ENCODE measurements around the gene DDC. TPM values are rescaled to one million over a fixed set of nuclear protein-coding genes. Genes with fewer than 3 reads are reported as not detected.
"Not testable (repeated sequence)": the region's sequence is repeated elsewhere in the genome, so short reads cannot be mapped to it uniquely, and the experiment has no call there.

The DDC gene
- total and polyA plus RNA-seq, 7 donors, result 0.10 to 1.7 (median 0.59) TPM

GRCh38 chr7:50580057-50580456 is 14.9 kb upstream of the DDC start:
- Histone ChIP-seq H3K36me3 (ENCODE audit: insufficient read depth in 1 of 2, low read depth in 1 of 2) (no peaks in the 10 kb centered on the region), H3K9me3 (no peaks in the 10 kb centered on the region), H3K4me1 (no peaks in the 10 kb centered on the region), H3K27ac (no peak overlapping the region), H3K4me3 (no peak overlapping the region), H3K27me3 (ENCODE audit: insufficient read depth in 3 of 3, low read length in 2 of 3) (no peaks in the 10 kb centered on the region)
- intact Hi-C loops (cut with DNase I), result no loop called here
- TF ChIP-seq CTCF (IDR thresholded peaks at IDR 0.05), result no peak
- WGBS, 3 donors, result 93 to 96% (median 94%) methylated on average over 5 of the region's 5 CpGs
- ATAC-seq (no peak), DNase-seq (no peak)

GRCh38 chr7:50578105-50578504 is 12.9 kb upstream of the DDC start:
- DNase-seq; H3K4me3 ChIP-seq; H3K27ac ChIP-seq; ATAC-seq; H3K9me3 ChIP-seq; intact Hi-C loops (cut with DNase I); H3K27me3 ChIP-seq (ENCODE audit: insufficient read depth in 3 of 3, low read length in 2 of 3); H3K36me3 ChIP-seq (ENCODE audit: insufficient read depth in 1 of 2, low read depth in 1 of 2); H3K4me1 ChIP-seq: not testable (repeated sequence)
- WGBS, 3 donors, result 84 to 93% (median 90%) methylated on average over 4 of the region's 4 CpGs

GRCh38 chr7:50577569-50577968 is 12.4 kb upstream of the DDC start:
- TF ChIP-seq CTCF (IDR thresholded peaks at IDR 0.05), result no peak
- intact Hi-C loops (cut with DNase I), result no loop called here
- WGBS, 3 donors, result 89 to 95% (median 93%) methylated on average over 10 of the region's 10 CpGs
- no peaks in the 10 kb centered on the region for H3K4me1 ChIP-seq
- no peak overlapping the region for H3K4me3 ChIP-seq
- ATAC-seq (no peak), DNase-seq (no peak)
- H3K9me3 ChIP-seq, result no peaks in the 10 kb centered on the region
- H3K27ac ChIP-seq, result no peak overlapping the region
- no peaks in the 10 kb centered on the region for H3K36me3 ChIP-seq (ENCODE audit: insufficient read depth in 1 of 2, low read depth in 1 of 2)
- no peaks in the 10 kb centered on the region for H3K27me3 ChIP-seq (ENCODE audit: insufficient read depth in 3 of 3, low read length in 2 of 3)

GRCh38 chr7:50576388-50576787 is 11.2 kb upstream of the DDC start:
- H3K36me3 ChIP-seq (ENCODE audit: insufficient read depth in 1 of 2, low read depth in 1 of 2); H3K4me3 ChIP-seq; H3K27ac ChIP-seq; H3K4me1 ChIP-seq; H3K9me3 ChIP-seq; H3K27me3 ChIP-seq (ENCODE audit: insufficient read depth in 3 of 3, low read length in 2 of 3); ATAC-seq; DNase-seq; intact Hi-C loops (cut with DNase I): not testable (repeated sequence)
- WGBS, 3 donors, result 61 to 78% (median 72%) methylated on average over 6 of the region's 6 CpGs

GRCh38 chr7:50567715-50568261 is 2.6 kb upstream of the DDC start:
- Histone ChIP-seq H3K36me3 (ENCODE audit: insufficient read depth in 1 of 2, low read depth in 1 of 2) (no peaks in the 10 kb centered on the region), H3K4me3 (no peak overlapping the region), H3K27ac (no peak overlapping the region), H3K9me3 (no peaks in the 10 kb centered on the region), H3K27me3 (ENCODE audit: insufficient read depth in 3 of 3, low read length in 2 of 3) (no peaks in the 10 kb centered on the region), H3K4me1 (no peaks in the 10 kb centered on the region)
- no peak for TF ChIP-seq CTCF (IDR thresholded peaks at IDR 0.05)
- WGBS, 3 donors, result 71 to 84% (median 81%) methylated on average over 6 of the region's 6 CpGs
- intact Hi-C loops (cut with DNase I), result no loop called here
- no peak for DNase-seq
- no peak for ATAC-seq

- Histone ChIP-seq H3K4me1 (no peaks in the 10 kb centered on the region), H3K27ac (no peak overlapping the region), H3K27me3 (ENCODE audit: insufficient read depth in 3 of 3, low read length in 2 of 3) (no peaks in the 10 kb centered on the region), H3K4me3 (no peak overlapping the region), H3K36me3 (ENCODE audit: insufficient read depth in 1 of 2, low read depth in 1 of 2) (no peaks in the 10 kb centered on the region), H3K9me3 (no peaks in the 10 kb centered on the region)
- ATAC-seq (no peak), DNase-seq (no peak)
- intact Hi-C loops (cut with DNase I), result no loop called here
- TF ChIP-seq CTCF (IDR thresholded peaks at IDR 0.05), result no peak
- 56 to 73% (median 72%) methylated on average over 5 of the region's 5 CpGs for WGBS, 3 donors
Measured at GRCh38 chr7:50565977-50566376, 772 bp upstream of the DDC start.
